Natural killer cell treated with Interleukin-12 subunit alpha and Interleukin-12 subunit beta and Interleukin-15 and Interleukin-18, amount 100 ng/mL, for 72 hours (primary cell): ENCODE results near the gene FAM3D. TPM values are rescaled to one million over a fixed set of nuclear protein-coding genes. Genes with fewer than 3 reads are reported as not detected.

Experiments used
- ATAC-seq, 2 donors: fragments of 150-1000 bp; cut with Tn5 transposase in 1 of 2; sonication (Bioruptor Pico), chemical (Tn5 transposase) in 1 of 2; 2 replicates each; pipeline ENCODE4 v1.10.0; 2021
- DNase-seq: peaks from one replicate; pipeline ENCODE4 v3.0.0; 2022; ENCODE audit warnings: low spot score
- H3K27ac Mint-ChIP-seq, 2 donors: 1 replicate in 1 of 2; 2 replicates in 1 of 2; pipeline ENCODE4 v1.8.0; 2022; ENCODE audit warnings: mixed read lengths in 2 of 2, mild to moderate bottlenecking in 1 of 2, moderate library complexity in 1 of 2
- H3K27me3 Mint-ChIP-seq, 2 donors: 1 replicate in 1 of 2; 2 replicates in 1 of 2; pipeline ENCODE4 v1.8.0; 2022; ENCODE audit warnings: mixed read lengths in 2 of 2
- H3K36me3 Mint-ChIP-seq: one replicate; pipeline ENCODE4 v1.8.0; 2022; ENCODE audit warnings: mixed read lengths
- H3K4me1 Mint-ChIP-seq, 2 donors: 1 replicate in 1 of 2; 2 replicates in 1 of 2; pipeline ENCODE4 v1.8.0; 2022; ENCODE audit warnings: low read depth in 2 of 2, mixed read lengths in 2 of 2, mild to moderate bottlenecking in 1 of 2
- H3K4me3 Mint-ChIP-seq: one replicate; pipeline ENCODE4 v1.8.0; 2022; ENCODE audit warnings: mixed read lengths
- H3K9me3 Mint-ChIP-seq: 2 replicates; pipeline ENCODE4 v1.8.0; 2022; ENCODE audit warnings: mixed read lengths
- total RNA-seq, 2 donors: library from RNA; stranded (reverse); gene quantifications; one replicate each; pipeline ENCODE4 v1.2.3, GENCODE V29; 2022

Gene FAM3D
- total RNA-seq, 2 donors from 2014 or later = not detected

GRCh38 chr3:58657571-58658141, 8.9 kb downstream of the FAM3D start:
- Mint-ChIP-seq H3K27ac (no peak overlapping the region), H3K4me1 (no peaks in the 10 kb centered on the region), H3K4me3 (no peak overlapping the region), H3K9me3 (no peaks in the 10 kb centered on the region), H3K27me3 (peaks cover 8 to 20% of the 10 kb centered on the region in 2 donors), H3K36me3 (no peaks in the 10 kb centered on the region)
- ATAC-seq (no peak), DNase-seq (no peak)

- Mint-ChIP-seq H3K27me3 (peaks cover 8 to 26% of the 10 kb centered on the region in 2 donors), H3K9me3 (no peaks in the 10 kb centered on the region), H3K4me1 (no peaks in the 10 kb centered on the region), H3K27ac (no peak overlapping the region), H3K36me3 (no peaks in the 10 kb centered on the region), H3K4me3 (no peak overlapping the region)
- DNase-seq (no peak), ATAC-seq (no peak)
Measured at GRCh38 chr3:58657036-58657520, 9.5 kb downstream of the FAM3D start.

GRCh38 chr3:58656631-58657030, 9.9 kb downstream of the FAM3D start:
- no peak overlapping the region for H3K27ac Mint-ChIP-seq
- H3K4me3 Mint-ChIP-seq = no peak overlapping the region
- H3K9me3 Mint-ChIP-seq = no peaks in the 10 kb centered on the region
- H3K36me3 Mint-ChIP-seq = no peaks in the 10 kb centered on the region
- no peaks in the 10 kb centered on the region for H3K4me1 Mint-ChIP-seq
- peaks cover 8 to 26% of the 10 kb centered on the region in 2 donors for H3K27me3 Mint-ChIP-seq
- DNase-seq (no peak), ATAC-seq (no peak)

GRCh38 chr3:58654466-58654865, 12.1 kb downstream of the FAM3D start:
- DNase-seq = peak; percentile 58

GRCh38 chr3:58652624-58653023, 13.9 kb downstream of the FAM3D start:
- Mint-ChIP-seq H3K27me3 (peaks cover 12 to 26% of the 10 kb centered on the region in 2 donors), H3K4me3 (no peak overlapping the region), H3K4me1 (peaks cover 0 to 3% of the 10 kb centered on the region in 2 donors), H3K36me3 (no peaks in the 10 kb centered on the region), H3K27ac (no peak overlapping the region), H3K9me3 (no peaks in the 10 kb centered on the region)
- ATAC-seq = no peak
- DNase-seq = no peak

More at GRCh38 chr3:58654466-58654865, 12.1 kb downstream of the FAM3D start:
- ATAC-seq = no peak
- Mint-ChIP-seq H3K4me1 (peaks cover 0 to 3% of the 10 kb centered on the region in 2 donors), H3K27me3 (peaks cover 12 to 26% of the 10 kb centered on the region in 2 donors), H3K4me3 (no peak overlapping the region), H3K9me3 (no peaks in the 10 kb centered on the region), H3K27ac (no peak overlapping the region), H3K36me3 (no peaks in the 10 kb centered on the region)

- ATAC-seq (no peak), DNase-seq (no peak)
- Mint-ChIP-seq H3K9me3 (no peaks in the 10 kb centered on the region), H3K4me1 (peaks cover 0 to 3% of the 10 kb centered on the region in 2 donors), H3K27ac (no peak overlapping the region), H3K4me3 (no peak overlapping the region), H3K27me3 (peaks cover 10 to 17% of the 10 kb centered on the region in 2 donors), H3K36me3 (no peaks in the 10 kb centered on the region)
Measured at GRCh38 chr3:58651276-58651675, 15.3 kb downstream of the FAM3D start.

- Mint-ChIP-seq H3K9me3 (no peaks in the 10 kb centered on the region), H3K27me3 (peaks cover 4 to 5% of the 10 kb centered on the region in 2 donors), H3K36me3 (no peaks in the 10 kb centered on the region), H3K4me1 (peaks cover 0 to 3% of the 10 kb centered on the region in 2 donors), H3K4me3 (no peak overlapping the region), H3K27ac (no peak overlapping the region)
- no peak for ATAC-seq
- DNase-seq = no peak
Measured at GRCh38 chr3:58647381-58648141, 19.0 kb downstream of the FAM3D start.

GRCh38 chr3:58646503-58646902, 20.1 kb downstream of the FAM3D start:
- H3K27me3 Mint-ChIP-seq = peaks cover 0 to 4% of the 10 kb centered on the region in 2 donors
- no peak for DNase-seq
- H3K36me3 Mint-ChIP-seq = no peaks in the 10 kb centered on the region
- ATAC-seq = no peak
- H3K9me3 Mint-ChIP-seq = no peaks in the 10 kb centered on the region
- peaks cover 0 to 3% of the 10 kb centered on the region in 2 donors for H3K4me1 Mint-ChIP-seq
- no peak overlapping the region for H3K27ac Mint-ChIP-seq
- H3K4me3 Mint-ChIP-seq = no peak overlapping the region

GRCh38 chr3:58645726-58646125, 20.8 kb downstream of the FAM3D start:
- no peak overlapping the region for H3K27ac Mint-ChIP-seq
- no peak overlapping the region for H3K4me3 Mint-ChIP-seq
- peaks cover 0 to 4% of the 10 kb centered on the region in 2 donors for H3K27me3 Mint-ChIP-seq
- H3K4me1 Mint-ChIP-seq = peaks cover 0 to 6% of the 10 kb centered on the region in 2 donors
- ATAC-seq (no peak), DNase-seq (no peak)
- H3K9me3 Mint-ChIP-seq = no peaks in the 10 kb centered on the region
- no peaks in the 10 kb centered on the region for H3K36me3 Mint-ChIP-seq

- no peaks in the 10 kb centered on the region for H3K9me3 Mint-ChIP-seq
- H3K27ac Mint-ChIP-seq = no peak overlapping the region
- peaks cover 0 to 4% of the 10 kb centered on the region in 2 donors for H3K4me1 Mint-ChIP-seq
- H3K36me3 Mint-ChIP-seq = no peaks in the 10 kb centered on the region
- H3K27me3 Mint-ChIP-seq = no peaks in the 10 kb centered on the region
- DNase-seq = no peak
- ATAC-seq = no peak
- no peak overlapping the region for H3K4me3 Mint-ChIP-seq
Measured at GRCh38 chr3:58642846-58643245, 23.7 kb downstream of the FAM3D start.

GRCh38 chr3:58640700-58641372, 25.7 kb downstream of the FAM3D start:
- ATAC-seq = peak; percentile 60 to 74
- H3K27ac Mint-ChIP-seq = no peak overlapping the region

GRCh38 chr3:58639842-58640241, 26.7 kb downstream of the FAM3D start:
- ATAC-seq (no peak), DNase-seq (no peak)
- Mint-ChIP-seq H3K27ac (no peak overlapping the region), H3K27me3 (peaks cover 4 to 8% of the 10 kb centered on the region in 2 donors), H3K9me3 (no peaks in the 10 kb centered on the region), H3K36me3 (no peaks in the 10 kb centered on the region), H3K4me3 (no peak overlapping the region), H3K4me1 (peaks cover 0 to 4% of the 10 kb centered on the region in 2 donors)

More at GRCh38 chr3:58640700-58641372, 25.7 kb downstream of the FAM3D start:
- Mint-ChIP-seq H3K4me3 (no peak overlapping the region), H3K27me3 (peaks cover 2 to 4% of the 10 kb centered on the region in 2 donors), H3K4me1 (peaks cover 0 to 4% of the 10 kb centered on the region in 2 donors), H3K9me3 (no peaks in the 10 kb centered on the region), H3K36me3 (no peaks in the 10 kb centered on the region)
- no peak for DNase-seq

- H3K9me3 Mint-ChIP-seq = no peaks in the 10 kb centered on the region
Measured at GRCh38 chr3:58639001-58639400, 27.6 kb downstream of the FAM3D start.

GRCh38 chr3:58638591-58638990, 28.0 kb downstream of the FAM3D start:
- H3K9me3 Mint-ChIP-seq = no peaks in the 10 kb centered on the region
- H3K27ac Mint-ChIP-seq = no peak overlapping the region
- H3K36me3 Mint-ChIP-seq = no peaks in the 10 kb centered on the region
- no peak overlapping the region for H3K4me3 Mint-ChIP-seq
- H3K4me1 Mint-ChIP-seq = peaks cover 0 to 4% of the 10 kb centered on the region in 2 donors
- peaks cover 4 to 8% of the 10 kb centered on the region in 2 donors for H3K27me3 Mint-ChIP-seq
- DNase-seq = no peak
- no peak for ATAC-seq

More at GRCh38 chr3:58639001-58639400, 27.6 kb downstream of the FAM3D start:
- Mint-ChIP-seq H3K27ac (no peak overlapping the region), H3K27me3 (peaks cover 4 to 8% of the 10 kb centered on the region in 2 donors), H3K4me3 (no peak overlapping the region), H3K4me1 (peaks cover 0 to 4% of the 10 kb centered on the region in 2 donors), H3K36me3 (no peaks in the 10 kb centered on the region)
- DNase-seq = no peak
- no peak for ATAC-seq
